GM13977 (cell line): ENCODE data around the gene RAET1E.
"Not testable (repeated sequence)": the region's sequence is repeated elsewhere in the genome, so short reads cannot be mapped to it uniquely, and the experiment has no call there.

Source experiments
- DNase-seq: peaks from one replicate; pipeline ENCODE4 v3.0.0; 2012; ENCODE audit warnings: low spot score
- CTCF ChIP-seq: IDR thresholded peaks from 2 replicates; pipeline ENCODE4 v1.5.1; 2012; ENCODE audit warnings: mild to moderate bottlenecking, control low read depth; ENCODE audit not compliant: insufficient read depth; ENCODE audit errors: extremely low read depth, missing control alignments
- in situ Hi-C: fragments of 300-500 bp; cut with MboI; formaldehyde crosslinking; loops from one replicate; pipeline ENCODE4 v1.12.0; 2022; ENCODE audit warnings: low sequenced_read_pairs, low pct_unique_long_range_greater_than_20kb, mixed read lengths, inconsistent platforms; ENCODE audit not compliant: unreplicated experiment

Gene RAET1E

GRCh38 chr6:149855040-149855654, 42.8 kb downstream of the RAET1E start:
- in situ Hi-C loops: no loop called here
- no peak for DNase-seq
- no peak for TF ChIP-seq CTCF

- in situ Hi-C loops: no loop called here
- DNase-seq: no peak
- no peak for TF ChIP-seq CTCF
Measured at GRCh38 chr6:149854532-149854931, 43.4 kb downstream of the RAET1E start.

- in situ Hi-C loops, DNase-seq: not testable (repeated sequence)
Measured at GRCh38 chr6:149854017-149854416, 43.9 kb downstream of the RAET1E start.

- no peak for TF ChIP-seq CTCF
- DNase-seq: no peak
- in situ Hi-C loops: no loop called here
Measured at GRCh38 chr6:149852881-149853280, 45.0 kb downstream of the RAET1E start.

GRCh38 chr6:149852180-149852579, 45.7 kb downstream of the RAET1E start:
- TF ChIP-seq CTCF: no peak
- in situ Hi-C loops: no loop called here
- DNase-seq: no peak

GRCh38 chr6:149851461-149852110, 46.3 kb downstream of the RAET1E start:
- in situ Hi-C loops: no loop called here
- no peak for DNase-seq
- TF ChIP-seq CTCF: no peak

- DNase-seq, in situ Hi-C loops: not testable (repeated sequence)
Measured at GRCh38 chr6:149848343-149848742, 49.6 kb downstream of the RAET1E start.
